ENCODE results near the gene CD48.

CD48 gene

DNA sequence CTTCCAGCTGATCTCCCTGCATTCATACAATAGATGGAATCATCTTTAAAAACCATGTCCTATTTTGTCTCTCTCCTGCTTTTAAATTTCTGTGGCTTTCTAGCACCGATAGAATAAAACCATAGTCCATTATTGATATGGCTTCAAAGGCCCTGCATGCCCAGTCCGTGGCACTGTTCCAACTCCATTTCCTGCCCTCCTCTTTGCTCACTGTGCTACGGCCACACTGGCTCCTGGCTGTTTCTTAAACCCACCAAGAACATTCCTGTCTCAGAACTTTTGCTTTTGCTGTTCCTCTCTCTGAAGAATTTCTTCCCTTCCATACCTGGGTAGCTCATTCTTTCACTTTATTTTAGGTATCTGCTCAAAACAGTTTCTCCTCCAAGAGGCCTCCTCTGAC lies 72.0 kb downstream of the CD48 start:
- no peak for TF ChIP-seq CTCF (conservative IDR thresholded peaks at IDR 0.05; ENCODE audit: low read depth, low read length)

GRCh38 chr1:160638926-160639325 lies 72.7 kb downstream of the CD48 start:
- no peaks in the 10 kb centered on the region for H3K36me3 ChIP-seq (ENCODE audit: insufficient read depth)

More for the DNA sequence above, 72.0 kb downstream of the CD48 start:
- Histone ChIP-seq H3K27ac (no peak overlapping the region), H3K4me3 (IDR thresholded peaks at IDR 0.05; ENCODE audit: insufficient read depth, low read depth, low read length) (no peak overlapping the region), H3K36me3 (ENCODE audit: insufficient read depth) (no peaks in the 10 kb centered on the region), H4K20me1 (ENCODE audit: insufficient read depth) (no peaks in the 10 kb centered on the region), H2AFZ (ENCODE audit: low read depth) (no peak overlapping the region), H3K4me2 (no peak overlapping the region), H3K9ac (no peak overlapping the region), H3K4me1 (ENCODE audit: low read depth, poor library complexity, severe bottlenecking) (no peaks in the 10 kb centered on the region), H3K27me3 (ENCODE audit: insufficient read depth, low read depth) (no peaks in the 10 kb centered on the region), H3K79me2 (ENCODE audit: insufficient read depth, low read depth) (no peaks in the 10 kb centered on the region)

GRCh38 chr1:160638540-160638857 lies 73.1 kb downstream of the CD48 start:
- TF ChIP-seq CTCF (conservative IDR thresholded peaks at IDR 0.05; ENCODE audit: low read depth, low read length), result no peak
- Histone ChIP-seq H4K20me1 (ENCODE audit: insufficient read depth) (no peaks in the 10 kb centered on the region), H3K4me1 (ENCODE audit: low read depth, poor library complexity, severe bottlenecking) (no peaks in the 10 kb centered on the region), H3K4me3 (IDR thresholded peaks at IDR 0.05; ENCODE audit: insufficient read depth, low read depth, low read length) (no peak overlapping the region), H2AFZ (ENCODE audit: low read depth) (no peak overlapping the region), H3K9ac (no peak overlapping the region), H3K36me3 (ENCODE audit: insufficient read depth) (no peaks in the 10 kb centered on the region), H3K27ac (no peak overlapping the region), H3K4me2 (no peak overlapping the region), H3K79me2 (ENCODE audit: insufficient read depth, low read depth) (no peaks in the 10 kb centered on the region), H3K27me3 (ENCODE audit: insufficient read depth, low read depth) (no peaks in the 10 kb centered on the region)

More at GRCh38 chr1:160638926-160639325, 72.7 kb downstream of the CD48 start:
- Histone ChIP-seq H3K4me1 (ENCODE audit: low read depth, poor library complexity, severe bottlenecking) (no peaks in the 10 kb centered on the region), H3K4me2 (no peak overlapping the region), H3K27ac (no peak overlapping the region), H4K20me1 (ENCODE audit: insufficient read depth) (no peaks in the 10 kb centered on the region), H3K9ac (no peak overlapping the region), H3K27me3 (ENCODE audit: insufficient read depth, low read depth) (no peaks in the 10 kb centered on the region), H3K4me3 (IDR thresholded peaks at IDR 0.05; ENCODE audit: insufficient read depth, low read depth, low read length) (no peak overlapping the region), H2AFZ (ENCODE audit: low read depth) (no peak overlapping the region), H3K79me2 (ENCODE audit: insufficient read depth, low read depth) (no peaks in the 10 kb centered on the region)
- TF ChIP-seq CTCF (conservative IDR thresholded peaks at IDR 0.05; ENCODE audit: low read depth, low read length), result no peak

DNA sequence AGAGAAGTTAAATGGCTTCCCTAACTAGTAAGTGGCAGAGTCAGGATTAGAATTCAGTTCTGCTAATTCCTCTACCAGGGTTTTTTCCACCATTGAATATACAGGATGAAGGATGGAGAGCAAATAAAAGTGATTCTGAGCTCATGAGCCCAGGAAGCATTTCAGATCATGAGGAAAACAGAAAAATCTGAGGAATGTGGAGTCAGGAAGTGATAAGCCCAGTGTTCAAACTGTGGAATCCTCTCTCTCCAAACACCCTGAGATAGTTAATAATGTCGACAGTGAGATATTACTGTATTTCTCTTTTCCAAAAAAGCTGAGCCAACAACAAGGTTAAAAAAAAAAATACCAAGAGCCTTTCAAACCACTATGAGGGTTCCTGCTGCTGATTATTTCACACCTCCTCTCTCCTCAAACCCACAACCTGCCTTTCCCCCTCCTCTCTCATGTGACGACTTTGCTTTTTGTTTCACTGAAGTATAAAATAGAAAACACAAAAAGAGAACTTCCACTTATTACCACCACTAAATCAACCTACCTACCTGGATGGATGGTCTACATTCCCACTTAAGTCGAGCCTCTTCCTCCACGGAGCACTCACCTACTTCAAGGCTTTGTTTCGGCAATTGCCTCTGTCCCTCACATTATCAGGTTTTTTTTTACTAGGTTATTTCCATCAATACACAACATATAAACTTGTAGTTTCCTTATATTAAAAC lies 73.6 kb downstream of the CD48 start:
- no peak overlapping the region for H3K27ac ChIP-seq

More for the DNA sequence above, 73.6 kb downstream of the CD48 start:
- Histone ChIP-seq H3K4me3 (IDR thresholded peaks at IDR 0.05; ENCODE audit: insufficient read depth, low read depth, low read length) (no peak overlapping the region), H4K20me1 (ENCODE audit: insufficient read depth) (no peaks in the 10 kb centered on the region), H3K79me2 (ENCODE audit: insufficient read depth, low read depth) (no peaks in the 10 kb centered on the region), H3K9ac (no peak overlapping the region), H2AFZ (ENCODE audit: low read depth) (no peak overlapping the region), H3K36me3 (ENCODE audit: insufficient read depth) (no peaks in the 10 kb centered on the region), H3K4me1 (ENCODE audit: low read depth, poor library complexity, severe bottlenecking) (no peaks in the 10 kb centered on the region), H3K27me3 (ENCODE audit: insufficient read depth, low read depth) (no peaks in the 10 kb centered on the region), H3K4me2 (no peak overlapping the region)
- no peak for TF ChIP-seq CTCF (conservative IDR thresholded peaks at IDR 0.05; ENCODE audit: low read depth, low read length)
